Activated CD4-positive, alpha-beta T cell treated with anti-CD3 and anti-CD28 coated beads for 4 hours (primary cell): ENCODE measurements around the gene STRN.
"Not testable (repeated sequence)": the region's sequence is repeated elsewhere in the genome, so short reads cannot be mapped to it uniquely, and the experiment has no call there.

Experiments used
- DNase-seq, 2 donors: peaks; one replicate each; pipeline ENCODE4 v3.0.0-alpha.2; 2020

STRN gene

DNA sequence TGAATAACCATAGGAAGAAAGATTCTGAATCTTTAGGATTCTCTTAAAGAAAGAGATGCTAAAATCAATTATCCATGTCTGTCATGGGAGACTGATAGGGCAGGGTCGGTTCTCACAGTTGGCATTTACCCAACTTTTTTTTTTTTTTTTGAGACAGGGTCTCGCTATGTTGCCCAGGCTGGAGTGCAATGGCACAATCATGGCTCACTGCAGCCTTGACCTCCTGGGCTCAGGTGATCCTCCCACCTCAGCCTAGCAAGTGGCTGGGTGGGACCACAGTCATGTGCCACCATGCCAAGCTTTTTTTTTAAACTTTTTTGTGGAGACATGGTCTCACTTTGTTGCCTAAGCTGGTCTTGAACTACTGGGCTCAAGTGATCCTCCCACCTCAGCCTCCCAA, 141.7 kb downstream of the STRN start:
- not testable (repeated sequence) for DNase-seq

DNA sequence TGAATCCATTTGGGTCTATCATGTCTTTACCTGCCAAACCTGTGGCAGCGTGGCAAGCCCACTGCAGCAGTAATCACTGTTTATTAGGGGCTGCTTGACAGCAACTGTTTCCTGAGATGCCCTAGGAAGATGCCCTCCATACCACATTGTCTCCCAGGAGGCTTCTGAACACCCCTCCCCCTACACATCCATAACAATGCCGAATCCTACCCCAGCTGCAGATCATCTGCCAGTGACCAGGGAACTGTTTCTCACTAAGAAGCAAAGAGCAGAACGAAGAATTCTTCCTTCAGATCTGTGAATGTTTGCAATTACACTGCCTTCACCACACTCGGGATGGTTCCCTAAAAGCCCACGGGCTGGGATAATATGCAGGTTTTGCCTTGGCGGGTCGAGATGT, 142.1 kb downstream of the STRN start:
- DNase-seq: no peak

DNA sequence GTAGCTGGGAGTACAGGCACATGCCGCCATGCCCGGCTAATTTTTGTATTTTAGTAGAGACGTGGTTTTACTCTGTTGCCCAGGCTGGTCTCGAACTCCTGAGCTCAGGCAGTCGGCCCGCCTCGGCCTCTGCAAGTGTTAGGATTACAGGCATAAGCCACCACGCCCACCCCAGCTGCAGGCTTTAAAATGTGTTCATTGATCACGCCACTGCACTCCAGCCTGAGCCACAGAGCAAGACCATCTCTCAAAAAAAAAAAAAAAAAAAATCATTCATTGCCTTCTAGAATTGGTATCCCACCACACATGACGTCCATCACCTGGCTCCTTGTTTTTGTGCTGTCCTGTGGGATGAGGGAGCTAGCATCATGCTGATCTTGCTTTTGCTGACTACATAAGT, 142.5 kb downstream of the STRN start:
- no peak for DNase-seq

DNA sequence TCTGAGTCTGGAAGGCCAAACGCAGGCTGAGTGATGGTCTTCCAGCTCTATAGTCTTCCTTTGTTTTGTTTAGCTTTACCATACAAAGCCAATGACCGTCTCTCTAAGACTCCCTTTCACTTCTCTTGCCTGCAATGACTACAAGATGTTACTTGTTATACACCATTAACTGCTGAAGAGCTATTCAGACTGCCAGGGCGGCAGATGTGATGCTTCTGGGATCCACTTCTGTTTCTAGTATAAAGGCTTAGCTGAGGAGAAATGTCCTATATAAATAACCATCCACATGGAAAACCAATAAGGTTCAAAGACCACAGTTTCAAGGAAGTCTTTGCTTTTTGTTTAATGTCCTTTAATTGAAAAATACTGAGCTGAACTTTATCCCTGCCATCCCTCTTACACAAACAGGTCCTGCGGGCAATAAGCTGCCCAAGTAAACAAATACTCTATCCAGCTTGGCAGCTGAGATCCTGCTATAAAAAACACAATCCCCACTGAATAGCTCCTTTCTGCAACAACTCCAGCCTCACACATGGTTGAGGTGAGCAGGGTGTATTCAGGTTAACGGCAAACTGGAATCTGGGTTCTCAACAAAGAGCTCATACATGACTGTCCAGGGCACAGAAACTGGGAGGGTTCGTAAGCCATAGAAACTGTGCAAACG, 145.3 kb downstream of the STRN start:
- DNase-seq: no peak

DNA sequence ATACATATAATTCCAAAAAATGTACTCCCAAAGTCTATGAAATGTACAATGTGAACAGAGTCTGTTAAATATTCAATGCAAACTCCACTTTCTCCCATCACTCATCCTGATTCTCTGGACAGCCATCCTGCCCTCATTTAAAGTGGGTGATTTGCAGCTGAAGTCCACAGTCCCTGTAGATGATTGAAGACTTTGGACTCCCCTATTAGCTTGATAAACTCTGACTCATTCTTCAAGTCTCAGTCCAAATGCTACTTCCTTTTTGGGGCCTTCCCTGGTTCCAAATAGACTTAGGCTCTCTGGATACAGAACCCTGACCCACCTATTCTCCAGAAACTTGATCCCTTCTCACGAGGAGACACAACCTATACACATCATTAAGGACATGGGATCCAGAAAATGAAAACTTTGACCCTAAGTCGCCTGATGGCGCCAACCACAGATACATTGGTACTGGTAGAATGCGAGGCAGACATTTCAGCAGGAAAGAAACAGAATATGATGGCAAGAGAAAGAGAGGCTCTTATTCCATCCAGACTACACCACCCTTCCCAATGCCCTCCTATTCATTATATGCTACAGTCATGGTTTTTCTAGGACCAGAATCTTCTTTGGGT, 147.1 kb downstream of the STRN start:
- DNase-seq: no peak

DNA sequence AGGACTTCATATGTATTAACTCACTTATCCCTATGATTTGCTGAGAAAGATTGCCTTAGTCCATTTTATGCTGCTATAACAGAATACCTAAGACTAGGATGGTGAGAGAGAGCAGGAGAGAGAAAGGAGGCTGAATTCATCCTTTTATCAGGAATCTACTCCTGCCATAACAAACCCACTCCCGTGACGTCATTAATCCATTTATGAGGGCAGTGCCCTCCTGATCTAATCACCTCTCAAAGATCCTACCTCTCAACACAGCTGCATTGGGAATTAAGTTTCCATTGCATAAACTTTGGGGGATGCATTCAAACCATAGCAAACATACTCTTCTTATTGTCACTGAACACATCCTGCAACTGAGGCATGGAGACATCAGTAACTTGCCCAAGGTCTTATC, 147.8 kb downstream of the STRN start:
- no peak for DNase-seq

DNA sequence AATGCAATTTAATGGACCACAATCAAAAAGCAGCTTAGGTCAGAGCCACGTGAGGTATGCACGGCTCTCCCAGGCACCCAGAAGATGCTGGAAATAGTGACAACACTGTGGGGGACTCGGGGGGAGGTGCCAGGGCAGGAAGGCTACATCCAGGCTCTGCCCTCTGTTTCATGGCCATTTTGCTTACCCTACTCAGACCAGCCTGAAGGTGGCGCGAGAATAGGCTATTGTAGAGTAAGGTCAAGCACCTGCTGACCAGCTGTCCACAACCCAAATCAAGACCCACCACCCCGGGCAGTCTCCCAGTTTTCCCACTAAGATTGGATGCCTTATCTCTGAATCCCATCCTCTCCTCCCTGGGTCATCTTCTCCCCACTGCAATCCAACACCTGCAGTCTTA, 154.1 kb downstream of the STRN start:
- no peak for DNase-seq

DNA sequence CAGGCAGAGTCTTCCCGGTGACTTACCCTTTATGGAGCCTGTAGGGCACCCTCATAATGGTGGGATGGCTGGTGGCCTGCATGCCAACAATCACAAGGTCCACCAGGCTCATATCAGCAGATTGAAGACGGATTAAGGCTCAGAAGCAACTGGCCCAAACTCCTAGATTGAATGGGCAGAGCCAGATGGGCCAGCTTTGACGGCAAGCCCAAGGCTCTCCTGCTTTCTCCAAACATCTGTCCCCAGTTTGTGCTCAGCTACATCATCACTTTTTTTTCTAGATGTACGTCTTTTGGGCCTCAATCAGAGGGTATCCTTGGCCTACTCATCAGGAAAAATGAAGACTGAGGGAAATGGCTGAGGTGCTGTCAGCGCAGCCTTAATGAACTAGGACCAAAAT, 155.3 kb downstream of the STRN start:
- DNase-seq: no peak

DNA sequence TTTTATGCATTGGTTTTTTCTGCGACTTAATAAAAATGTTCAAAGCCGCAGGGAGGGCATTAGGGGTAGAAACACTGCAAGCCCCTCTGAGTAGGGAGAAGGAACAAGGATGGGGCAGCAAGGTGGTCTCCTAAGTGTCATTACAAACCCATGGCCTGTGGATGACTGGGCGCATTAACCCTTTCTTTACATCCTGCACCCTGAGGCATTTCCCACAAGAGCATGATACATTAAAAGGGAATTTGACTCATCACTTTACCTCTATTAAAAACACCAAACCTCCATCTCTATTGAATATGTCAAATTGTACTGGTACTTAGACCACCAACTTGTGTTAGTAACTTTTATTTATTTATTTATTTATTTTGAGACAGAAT, 157.3 kb downstream of the STRN start:
- DNase-seq: no peak

DNA sequence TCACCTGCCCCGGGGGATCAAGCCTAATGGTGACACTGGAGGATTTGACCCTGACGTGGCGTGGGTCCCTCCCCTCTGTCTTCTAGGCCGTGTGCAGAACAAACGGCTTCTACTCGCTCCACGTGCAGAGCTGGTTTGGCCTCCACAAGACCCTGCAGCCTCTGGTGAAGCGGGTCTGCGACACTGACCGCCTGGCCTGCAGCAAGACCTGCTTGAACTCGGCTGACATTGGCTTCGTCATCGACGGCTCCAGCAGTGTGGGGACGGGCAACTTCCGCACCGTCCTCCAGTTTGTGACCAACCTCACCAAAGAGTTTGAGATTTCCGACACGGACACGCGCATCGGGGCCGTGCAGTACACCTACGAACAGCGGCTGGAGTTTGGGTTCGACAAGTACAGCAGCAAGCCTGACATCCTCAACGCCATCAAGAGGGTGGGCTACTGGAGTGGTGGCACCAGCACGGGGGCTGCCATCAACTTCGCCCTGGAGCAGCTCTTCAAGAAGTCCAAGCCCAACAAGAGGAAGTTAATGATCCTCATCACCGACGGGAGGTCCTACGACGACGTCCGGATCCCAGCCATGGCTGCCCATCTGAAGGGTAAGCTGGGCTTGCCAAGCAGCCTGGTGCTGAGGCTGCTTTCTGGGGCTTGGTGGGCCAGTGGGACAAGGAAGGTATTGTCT, 157.8 kb downstream of the STRN start:
- DNase-seq: no peak

DNA sequence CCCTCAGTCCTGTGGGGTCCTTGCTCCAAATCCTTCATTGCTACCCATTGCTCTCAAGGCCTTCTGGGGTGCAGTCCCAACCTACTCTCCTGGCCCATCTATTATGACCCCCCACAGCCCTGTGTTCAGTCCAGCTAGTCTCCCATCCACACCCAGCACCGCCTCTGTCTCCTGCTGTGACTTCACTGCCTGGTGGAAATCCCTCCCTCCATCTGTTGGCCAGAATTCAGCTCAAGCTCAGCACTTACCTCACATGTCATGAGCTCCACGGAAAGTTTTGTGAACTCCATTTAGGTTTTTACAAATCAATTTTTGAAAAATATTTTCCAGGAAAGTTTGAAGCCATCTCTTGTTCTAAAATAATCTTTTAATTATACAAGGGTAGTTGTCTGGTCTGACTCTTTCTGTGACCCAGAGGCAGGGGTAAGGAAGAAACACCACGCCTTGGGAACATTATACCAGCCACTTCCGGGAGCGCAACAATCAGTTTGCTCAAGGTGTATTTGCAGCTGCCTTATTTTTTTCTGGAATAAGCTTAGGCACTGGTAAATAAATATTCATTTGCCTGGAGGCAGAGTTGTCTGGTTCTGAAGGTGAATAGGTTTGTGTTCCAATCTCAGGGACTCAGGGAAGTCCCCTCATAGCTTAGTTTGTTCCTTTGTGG, 159.0 kb downstream of the STRN start:
- DNase-seq: no peak

DNA sequence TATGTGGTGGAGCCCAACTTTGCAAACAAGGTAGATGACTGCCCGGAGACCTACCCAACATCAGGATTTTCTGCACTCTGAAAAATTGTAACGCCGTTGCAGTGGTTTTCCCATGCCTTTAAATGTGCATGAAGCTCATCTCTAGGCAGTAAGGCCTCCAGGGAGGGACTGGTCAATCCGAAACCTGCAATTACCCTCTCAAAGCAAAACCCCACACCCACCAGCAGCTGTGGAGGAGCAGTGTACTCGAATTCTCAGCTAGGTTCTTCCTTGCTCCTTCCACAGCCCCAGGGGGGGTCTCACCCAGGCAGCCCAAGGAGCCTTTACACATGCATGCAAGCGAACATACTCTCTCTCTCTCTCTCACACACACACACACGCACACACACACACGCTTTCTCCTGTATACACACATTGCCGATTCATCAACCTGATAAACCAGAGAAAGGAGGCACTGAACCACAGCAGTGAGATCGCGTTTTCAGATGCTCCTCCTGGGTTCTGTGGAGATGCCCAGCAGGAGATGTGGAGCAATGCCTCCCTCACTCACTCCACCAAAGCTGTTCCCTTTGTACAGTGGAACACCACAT, 160.6 kb downstream of the STRN start:
- no peak for DNase-seq

DNA sequence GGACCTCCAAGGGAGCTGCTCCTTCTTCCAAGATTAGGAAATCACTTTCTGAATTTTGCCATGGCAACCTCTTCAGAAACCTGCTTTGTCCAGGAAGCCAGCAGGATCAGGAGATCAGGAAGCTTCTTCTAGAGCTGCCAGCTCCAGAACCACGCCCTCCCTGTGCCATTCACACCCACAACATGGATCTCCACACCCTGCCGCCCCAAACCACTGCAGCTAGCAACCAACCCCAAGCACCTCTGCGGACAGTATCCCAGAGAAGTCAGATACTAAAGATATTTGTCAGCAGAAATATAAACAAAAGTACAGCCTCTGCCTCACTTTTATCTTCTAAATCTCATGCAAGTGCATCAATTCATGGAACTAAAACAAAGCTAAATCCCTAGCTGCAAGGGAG, 163.4 kb downstream of the STRN start:
- DNase-seq: no peak

DNA sequence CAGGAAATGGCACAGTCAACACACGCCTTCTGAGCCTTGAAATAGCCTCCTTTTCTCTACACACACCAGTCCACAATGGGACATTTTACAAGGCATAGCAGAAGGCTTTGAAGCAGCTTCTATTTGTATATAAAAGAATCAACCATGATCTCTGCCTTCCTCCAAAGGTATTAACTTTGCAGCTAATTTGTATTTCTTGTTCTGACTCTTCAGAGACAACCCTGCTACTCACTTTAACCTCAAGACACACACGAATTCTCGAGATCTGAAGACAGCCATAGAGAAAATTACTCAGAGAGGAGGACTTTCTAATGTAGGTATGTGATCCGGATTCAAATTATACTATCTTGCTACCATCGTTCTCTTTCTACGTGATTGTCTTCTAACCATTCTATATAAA, 165.2 kb downstream of the STRN start:
- no peak for DNase-seq

DNA sequence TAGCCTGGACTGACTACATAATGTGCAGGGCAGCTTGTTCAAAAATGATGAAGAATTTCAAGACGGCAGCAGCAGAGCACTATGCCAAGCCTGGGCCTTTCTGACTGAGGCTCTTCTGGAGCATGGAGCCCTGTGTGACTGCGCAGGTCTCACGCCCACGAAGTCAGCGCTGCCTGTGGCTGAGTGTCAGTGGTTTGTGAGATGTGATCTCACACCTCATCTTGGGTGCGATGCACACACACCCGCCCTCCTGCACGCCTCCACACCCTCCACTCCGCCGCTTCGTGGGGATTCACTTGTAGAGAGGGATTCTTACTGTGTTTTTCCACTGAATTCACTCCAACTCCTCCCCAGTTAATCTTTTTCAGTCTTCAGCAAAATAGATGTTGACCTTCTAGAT, 166.0 kb downstream of the STRN start:
- peak; percentile 19 to 29 for DNase-seq

DNA sequence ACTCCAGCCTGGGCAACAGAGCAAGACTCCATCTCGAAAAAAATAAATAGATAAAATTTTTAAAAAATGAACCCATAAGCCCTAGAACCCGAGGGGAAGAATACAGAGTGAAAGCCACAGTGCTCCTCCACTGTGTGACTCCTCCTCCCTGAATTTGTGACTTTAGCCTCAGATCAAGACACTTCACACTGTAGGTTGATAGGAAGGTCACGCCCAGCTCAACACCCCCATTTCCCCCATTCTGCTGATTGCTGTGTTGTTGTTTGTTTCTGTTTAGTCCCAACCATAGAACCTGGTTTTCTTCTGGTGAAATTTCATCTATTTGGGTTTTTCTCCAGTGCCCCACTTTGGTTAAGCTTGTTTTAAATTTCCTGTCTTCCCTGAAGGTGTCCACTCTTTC, 167.6 kb downstream of the STRN start:
- DNase-seq: no peak

DNA sequence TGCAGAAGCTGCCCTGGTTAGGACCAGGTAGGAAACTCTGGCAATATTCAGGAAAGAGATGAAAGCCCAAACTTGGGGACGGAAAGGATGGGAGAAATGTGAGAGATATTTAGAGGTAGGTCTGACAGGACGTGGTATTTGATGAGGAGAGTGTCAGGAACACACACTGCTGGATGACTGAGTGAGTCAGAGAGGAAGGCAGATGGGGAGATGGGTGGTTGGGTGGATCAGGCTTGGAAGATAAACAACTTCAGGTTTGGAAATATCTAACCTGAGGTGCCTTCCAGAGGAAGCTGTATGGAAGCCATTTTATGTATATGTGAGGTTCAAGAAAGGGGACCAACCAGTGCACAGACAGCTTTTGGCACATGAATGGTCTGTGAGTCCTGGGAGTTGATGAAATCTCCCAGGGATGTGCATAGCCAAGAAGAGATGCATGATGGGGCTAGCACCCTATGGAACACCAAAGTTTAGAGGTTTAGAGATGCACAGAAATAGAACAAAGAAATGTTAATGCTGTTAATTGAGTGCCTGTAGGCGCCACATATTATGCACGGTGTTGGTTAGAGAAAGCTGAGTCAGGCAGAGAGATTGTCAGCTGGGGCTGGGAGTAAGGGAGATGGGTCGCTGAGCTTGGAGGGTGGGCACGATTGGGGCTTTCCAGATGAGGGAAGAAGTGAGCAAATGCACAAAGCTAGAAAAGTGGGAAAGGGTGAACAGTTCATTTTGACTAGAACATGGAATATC, 168.8 kb downstream of the STRN start:
- DNase-seq: no peak
